A549 (cell line): ENCODE data around the gene DLX4. TPM values are rescaled to one million over a fixed set of nuclear protein-coding genes. Genes with fewer than 3 reads are reported as not detected.

Source experiments
- ATAC-seq, 2 experiments: fragments of 200-7000 bp in 1 of 2; fragments of >200 bp in 1 of 2; cut with Nextera tagmentation in 1 of 2; cut with Tn5 transposase in 1 of 2; 3 replicates each; pipeline versions ENCODE4 v1.8.0 to v1.9.1; 2018 to 2020; ENCODE audit warnings: mild to moderate bottlenecking in 1 of 2, moderate library complexity in 1 of 2
- CTCF ChIA-PET: fragments of 300-600 bp; sonication (Branson Sonifier 250); formaldehyde crosslinking; extraction: SDS; loops from one replicate; lab custom pipeline; 2021; ENCODE audit warnings: antibody characterized with exemption, inconsistent platforms; lab: Yijun Ruan, JAX
- POLR2A ChIA-PET: fragments of 350-600 bp; formaldehyde crosslinking; extraction: SDS; loops from one replicate; lab custom pipeline; 2021; ENCODE audit warnings: antibody characterized with exemption, inconsistent platforms; lab: Yijun Ruan, JAX
- DNase-seq, 2 experiments: peaks; one replicate each; pipeline versions ENCODE4 v3.0.0 to v3.0.0-alpha.2; 2011 to 2016; ENCODE audit warnings: low read depth in 1 of 2, low spot score in 1 of 2
- FAIRE-seq: peaks from 2 replicates; lab custom pipeline; 2011; peaks lifted over from hg19 to GRCh38; lab: Jason Lieb, UNC
- H3K27ac ChIP-seq, 2 experiments: fragments of >200 bp; sonication (Bioruptor Twin); formaldehyde crosslinking; 3 replicates each; pipeline ENCODE4 v1.5.1; 2016 to 2017
- H3K4me1 ChIP-seq: fragments of >200 bp; sonication (Bioruptor Twin); formaldehyde crosslinking; 3 replicates; pipeline ENCODE4 v1.6.1; 2016
- H3K4me2 ChIP-seq: fragments of >200 bp; sonication (Bioruptor Twin); formaldehyde crosslinking; 3 replicates; pipeline ENCODE4 v1.6.1; 2016
- H3K4me3 ChIP-seq: fragments of >200 bp; sonication (Bioruptor Twin); formaldehyde crosslinking; 3 replicates; pipeline ENCODE4 v1.5.1; 2016
- H3K9me3 ChIP-seq: fragments of >200 bp; sonication (Bioruptor Twin); formaldehyde crosslinking; 3 replicates; pipeline ENCODE4 v1.6.1; 2016
- BHLHE40 ChIP-seq: IDR thresholded peaks from 2 replicates; pipeline ENCODE4 v1.6.1; 2012; ENCODE audit warnings: low read depth, low read length, inconsistent platforms
- CEBPB ChIP-seq, 2 experiments: fragments of >200 bp in 1 of 2; sonication (Bioruptor Twin) in 1 of 2; formaldehyde crosslinking in 1 of 2; IDR thresholded peaks; 2 replicates each; pipeline ENCODE4 v1.6.1; 2012 to 2016
- CHD2 ChIP-seq: fragments of 150-350 bp; IDR thresholded peaks from 2 replicates; pipeline ENCODE4 v1.6.1; 2014; ENCODE audit warnings: low read length; ENCODE audit not compliant: partially characterized antibody
- CHD4 ChIP-seq: fragments of 200-600 bp; sonication (generic); IDR thresholded peaks from 2 replicates; pipeline ENCODE4 v1.6.1; 2016; ENCODE audit warnings: antibody characterized with exemption, mild to moderate bottlenecking, borderline replicate concordance
- EHMT2 ChIP-seq: fragments of 200-600 bp; sonication (generic); IDR thresholded peaks from 2 replicates; pipeline ENCODE4 v1.6.1; 2016; ENCODE audit warnings: antibody characterized with exemption, low read depth, mild to moderate bottlenecking, moderate library complexity
- EP300 ChIP-seq, 2 experiments: fragments of >200 bp; sonication (Bioruptor Twin); formaldehyde crosslinking; IDR thresholded peaks; 2 replicates in 1 of 2; 3 replicates in 1 of 2; pipeline ENCODE4 v1.6.1; 2016 to 2017
- FOXS1 ChIP-seq: fragments of 250-450 bp; sonication (Bioruptor Pico); IDR thresholded peaks from 2 replicates; pipeline ENCODE4 v1.5.0; 2020; ENCODE audit warnings: mild to moderate bottlenecking, moderate library complexity
- GATA3 ChIP-seq: IDR thresholded peaks from 2 replicates; pipeline ENCODE4 v1.6.1; 2012; ENCODE audit warnings: borderline replicate concordance
- HDAC2 ChIP-seq: fragments of 200-600 bp; sonication (generic); IDR thresholded peaks from 2 replicates; pipeline ENCODE4 v1.6.1; 2016
- JUN ChIP-seq, 2 experiments: fragments of >200 bp; sonication (Bioruptor Twin); formaldehyde crosslinking; IDR thresholded peaks; 2 replicates in 1 of 2; 3 replicates in 1 of 2; pipeline ENCODE4 v1.6.1; 2016 to 2017
- JUNB ChIP-seq: fragments of >200 bp; sonication (Bioruptor Twin); formaldehyde crosslinking; IDR thresholded peaks from 2 replicates; pipeline ENCODE4 v1.6.1; 2016
- MAFK ChIP-seq: fragments of 450-650 bp; IDR thresholded peaks from 2 replicates; pipeline ENCODE4 v1.6.1; 2014; ENCODE audit not compliant: partially characterized antibody
- MAZ ChIP-seq: fragments of 150-350 bp; IDR thresholded peaks from 2 replicates; pipeline ENCODE4 v1.6.1; 2014; ENCODE audit warnings: antibody characterized with exemption, low read depth, low read length, borderline replicate concordance
- MYC ChIP-seq: IDR thresholded peaks from 2 replicates; pipeline ENCODE4 v1.6.1; 2012; ENCODE audit warnings: mild to moderate bottlenecking, inconsistent platforms, low read length, improper control_type of control experiment, borderline replicate concordance
- NFE2L2 ChIP-seq: fragments of 150-350 bp; conservative IDR thresholded peaks from 2 replicates; pipeline ENCODE4 v1.6.1; 2014; ENCODE audit warnings: low read length
- PHF8 ChIP-seq: fragments of 200-600 bp; sonication (generic); IDR thresholded peaks from 2 replicates; pipeline ENCODE4 v1.6.1; 2016; ENCODE audit warnings: low read depth, mild to moderate bottlenecking, antibody characterized with exemption, moderate library complexity, borderline replicate concordance
- RARB ChIP-seq: fragments of 250-450 bp; sonication (Bioruptor Pico); IDR thresholded peaks from 2 replicates; pipeline ENCODE4 v1.8.0; 2021; ENCODE audit warnings: mild to moderate bottlenecking, moderate library complexity
- RCOR1 ChIP-seq: fragments of 150-350 bp; IDR thresholded peaks from 2 replicates; pipeline ENCODE4 v1.6.1; 2014; ENCODE audit warnings: antibody characterized with exemption, low read length, low read depth
- RNF2 ChIP-seq: fragments of 200-600 bp; sonication (generic); IDR thresholded peaks from 2 replicates; pipeline ENCODE4 v1.6.1; 2016; ENCODE audit warnings: low read depth, mild to moderate bottlenecking, antibody characterized with exemption, moderate library complexity, borderline replicate concordance
- SREBF2 ChIP-seq: fragments of 450-650 bp; IDR thresholded peaks from 2 replicates; pipeline ENCODE4 v1.6.1; 2014; ENCODE audit warnings: mild to moderate bottlenecking, moderate library complexity
- ZC3H11A ChIP-seq: fragments of 450-650 bp; IDR thresholded peaks from 2 replicates; pipeline ENCODE4 v1.6.1; 2014; ENCODE audit warnings: antibody characterized with exemption, mild to moderate bottlenecking
- ZFP36 ChIP-seq: fragments of 450-650 bp; IDR thresholded peaks from 2 replicates; pipeline ENCODE4 v1.6.1; 2014; ENCODE audit warnings: borderline replicate concordance; ENCODE audit not compliant: partially characterized antibody
- ZNF302 ChIP-seq: fragments of 250-450 bp; sonication (Bioruptor Pico); IDR thresholded peaks from 2 replicates; pipeline ENCODE4 v1.9.0; 2021; ENCODE audit warnings: inconsistent platforms, mild to moderate bottlenecking, moderate library complexity
- WGBS: methylation state at CpG from one replicate; pipeline ENCODE4 v1.1.6; 2017; ENCODE audit errors: missing lambda C conversion rate; 5-methylcytosine and 5-hydroxymethylcytosine counted together
- polyA plus RNA-seq, 4 experiments: library from polyadenylated mRNA; depleted of rRNA in 3 of 4; stranded (reverse); fragments of >200 nt; fragmentation: RNase III in 1 of 4; extraction: RNeasy Plus Mini Kit Qiagen cat#74134 plus additional on column Dnase treatment in 1 of 4; gene quantifications; 2 replicates in 3 of 4; 3 replicates in 1 of 4; pipeline ENCODE4 v1.2.3, GENCODE V29; 2011 to 2017
- TF ChIP-seq, protein P1 (sequence below): fragments of >200 bp; sonication (Bioruptor Twin); formaldehyde crosslinking; IDR thresholded peaks from 2 replicates; pipeline ENCODE4 v1.6.1; 2016
- TF ChIP-seq, protein P2 (sequence below): fragments of 250-450 bp; sonication (Bioruptor Pico); IDR thresholded peaks from 2 replicates; pipeline ENCODE4 v1.5.0; 2020; ENCODE audit warnings: low read depth, mild to moderate bottlenecking, moderate library complexity
- TF ChIP-seq, protein P3 (sequence below): fragments of 450-650 bp; IDR thresholded peaks from 2 replicates; pipeline ENCODE4 v1.6.1; 2014; ENCODE audit warnings: antibody characterized with exemption
- TF ChIP-seq, protein P4 (sequence below): fragments of 200-600 bp; sonication (generic); IDR thresholded peaks from 2 replicates; pipeline ENCODE4 v1.6.1; 2016; ENCODE audit warnings: antibody characterized with exemption, mild to moderate bottlenecking, moderate library complexity

Gene DLX4
- polyA plus RNA-seq, 2 of the 4 experiments (the other 2 are of a cell fraction) = 2.9 to 4.1 TPM

DNA sequence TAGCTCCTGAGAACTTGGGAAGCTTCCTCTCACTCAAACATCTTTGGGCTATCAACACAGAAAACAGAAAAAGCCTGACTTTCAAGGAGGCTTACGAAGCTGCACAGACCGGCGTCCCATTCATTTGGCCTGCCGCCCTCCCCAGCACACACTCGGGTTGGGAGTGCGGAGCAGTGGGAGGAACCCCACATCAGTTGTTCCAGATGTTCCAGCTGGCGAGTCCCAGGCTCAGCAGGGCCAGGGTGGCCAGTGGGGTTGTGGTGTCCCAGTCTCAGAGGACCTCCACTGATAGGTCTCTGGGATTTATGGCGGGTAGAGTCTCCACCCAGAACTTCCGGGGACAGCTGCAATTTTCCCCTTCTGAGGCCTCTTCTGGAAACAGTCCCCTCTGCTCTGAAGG is 43.1 kb upstream of the DLX4 start:
- no peak overlapping the region for H3K27ac ChIP-seq
- ATAC-seq = no peak
- TF ChIP-seq EHMT2 = no peak
- TF ChIP-seq CHD2 = no peak
- TF ChIP-seq PHF8 = no peak
- TF ChIP-seq HDAC2 = no peak
- TF ChIP-seq ZC3H11A = no peak
- no peak for TF ChIP-seq NFE2L2
- no peak for TF ChIP-seq GATA3
- no peak for TF ChIP-seq ZFP36
- no peak for TF ChIP-seq CEBPB (IDR thresholded peaks at IDR 0.05)
- no peak for TF ChIP-seq JUNB
- TF ChIP-seq RARB (CRISPR knock-in tag) = no peak
- no peak for TF ChIP-seq RCOR1
- TF ChIP-seq, protein P1, sequence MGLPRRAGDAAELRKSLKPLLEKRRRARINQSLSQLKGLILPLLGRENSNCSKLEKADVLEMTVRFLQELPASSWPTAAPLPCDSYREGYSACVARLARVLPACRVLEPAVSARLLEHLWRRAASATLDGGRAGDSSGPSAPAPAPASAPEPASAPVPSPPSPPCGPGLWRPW = no peak
- TF ChIP-seq FOXS1 (CRISPR knock-in tag) = no peak
- no peak for TF ChIP-seq MAFK
- no peak for TF ChIP-seq RNF2
- TF ChIP-seq, all 56 proteins: peak for 0
- ChIA-PET POLR2A (no interaction called here), CTCF (interaction anchor here (1.1 to 82.2 kb wide), 4 partner anchors 3 to 169 kb away, joined by 3 to 2613 read pairs (median 1312); partner anchors contain the start of genes DLX3 and DLX4)
- Histone ChIP-seq H3K4me1 (peaks cover 10% of the 10 kb centered on the region), H3K9me3 (no peaks in the 10 kb centered on the region), H3K4me2 (no peak overlapping the region), H3K4me3 (no peak overlapping the region)
- FAIRE-seq (no peak), DNase-seq (no peak)
- 84% methylated on average over 9 of the region's 9 CpGs for WGBS

DNA sequence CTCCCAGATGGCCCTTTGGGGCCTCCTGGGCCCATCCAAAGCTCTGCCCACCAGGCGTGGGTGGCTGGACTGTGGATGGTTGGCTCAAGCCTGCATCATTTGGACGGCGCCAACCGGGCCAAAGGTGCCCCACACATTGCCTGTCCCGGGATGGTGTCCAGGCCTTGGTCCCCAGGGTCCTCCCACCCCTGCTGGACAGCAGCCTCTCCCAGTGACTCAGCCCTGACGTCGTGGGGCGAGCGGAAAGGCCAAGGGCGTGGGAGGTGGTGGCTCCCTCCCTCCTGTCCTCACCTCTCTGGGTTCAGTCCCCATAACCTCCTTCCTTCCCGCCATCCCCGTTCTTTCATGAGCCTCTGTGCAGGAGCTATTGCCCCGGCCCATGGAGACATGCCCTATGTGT is 42.1 kb upstream of the DLX4 start:
- Histone ChIP-seq H3K4me2 (no peak overlapping the region), H3K27ac (no peak overlapping the region), H3K4me1 (peaks cover 10% of the 10 kb centered on the region), H3K9me3 (no peaks in the 10 kb centered on the region), H3K4me3 (no peak overlapping the region)
- DNase-seq (peak in 1 of 2 experiments; percentile 30), FAIRE-seq (no peak), ATAC-seq (no peak)
- CTCF ChIA-PET = interaction anchor here (0.6 to 82.2 kb wide), 7 partner anchors 4 to 314 kb away, joined by 3 to 2613 read pairs (median 4); partner anchors contain the start of genes DLX3 and DLX4
- TF ChIP-seq, protein P2, sequence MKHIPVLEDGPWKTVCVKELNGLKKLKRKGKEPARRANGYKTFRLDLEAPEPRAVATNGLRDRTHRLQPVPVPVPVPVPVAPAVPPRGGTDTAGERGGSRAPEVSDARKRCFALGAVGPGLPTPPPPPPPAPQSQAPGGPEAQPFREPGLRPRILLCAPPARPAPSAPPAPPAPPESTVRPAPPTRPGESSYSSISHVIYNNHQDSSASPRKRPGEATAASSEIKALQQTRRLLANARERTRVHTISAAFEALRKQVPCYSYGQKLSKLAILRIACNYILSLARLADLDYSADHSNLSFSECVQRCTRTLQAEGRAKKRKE (CRISPR knock-in tag) = no peak
- TF ChIP-seq EP300 (IDR thresholded peaks at IDR 0.05) = no peak
- TF ChIP-seq BHLHE40 = no peak
- TF ChIP-seq CHD4 = no peak
- TF ChIP-seq, protein P3, sequence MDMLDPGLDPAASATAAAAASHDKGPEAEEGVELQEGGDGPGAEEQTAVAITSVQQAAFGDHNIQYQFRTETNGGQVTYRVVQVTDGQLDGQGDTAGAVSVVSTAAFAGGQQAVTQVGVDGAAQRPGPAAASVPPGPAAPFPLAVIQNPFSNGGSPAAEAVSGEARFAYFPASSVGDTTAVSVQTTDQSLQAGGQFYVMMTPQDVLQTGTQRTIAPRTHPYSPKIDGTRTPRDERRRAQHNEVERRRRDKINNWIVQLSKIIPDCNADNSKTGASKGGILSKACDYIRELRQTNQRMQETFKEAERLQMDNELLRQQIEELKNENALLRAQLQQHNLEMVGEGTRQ = no peak
- no peak for TF ChIP-seq ZNF302 (CRISPR knock-in tag)
- TF ChIP-seq JUN (IDR thresholded peaks at IDR 0.05) = no peak
- TF ChIP-seq MAZ = no peak
- no peak for TF ChIP-seq SREBF2
- TF ChIP-seq EHMT2 = no peak
- TF ChIP-seq GATA3 = no peak
- no peak for TF ChIP-seq MYC
- TF ChIP-seq, protein P4, sequence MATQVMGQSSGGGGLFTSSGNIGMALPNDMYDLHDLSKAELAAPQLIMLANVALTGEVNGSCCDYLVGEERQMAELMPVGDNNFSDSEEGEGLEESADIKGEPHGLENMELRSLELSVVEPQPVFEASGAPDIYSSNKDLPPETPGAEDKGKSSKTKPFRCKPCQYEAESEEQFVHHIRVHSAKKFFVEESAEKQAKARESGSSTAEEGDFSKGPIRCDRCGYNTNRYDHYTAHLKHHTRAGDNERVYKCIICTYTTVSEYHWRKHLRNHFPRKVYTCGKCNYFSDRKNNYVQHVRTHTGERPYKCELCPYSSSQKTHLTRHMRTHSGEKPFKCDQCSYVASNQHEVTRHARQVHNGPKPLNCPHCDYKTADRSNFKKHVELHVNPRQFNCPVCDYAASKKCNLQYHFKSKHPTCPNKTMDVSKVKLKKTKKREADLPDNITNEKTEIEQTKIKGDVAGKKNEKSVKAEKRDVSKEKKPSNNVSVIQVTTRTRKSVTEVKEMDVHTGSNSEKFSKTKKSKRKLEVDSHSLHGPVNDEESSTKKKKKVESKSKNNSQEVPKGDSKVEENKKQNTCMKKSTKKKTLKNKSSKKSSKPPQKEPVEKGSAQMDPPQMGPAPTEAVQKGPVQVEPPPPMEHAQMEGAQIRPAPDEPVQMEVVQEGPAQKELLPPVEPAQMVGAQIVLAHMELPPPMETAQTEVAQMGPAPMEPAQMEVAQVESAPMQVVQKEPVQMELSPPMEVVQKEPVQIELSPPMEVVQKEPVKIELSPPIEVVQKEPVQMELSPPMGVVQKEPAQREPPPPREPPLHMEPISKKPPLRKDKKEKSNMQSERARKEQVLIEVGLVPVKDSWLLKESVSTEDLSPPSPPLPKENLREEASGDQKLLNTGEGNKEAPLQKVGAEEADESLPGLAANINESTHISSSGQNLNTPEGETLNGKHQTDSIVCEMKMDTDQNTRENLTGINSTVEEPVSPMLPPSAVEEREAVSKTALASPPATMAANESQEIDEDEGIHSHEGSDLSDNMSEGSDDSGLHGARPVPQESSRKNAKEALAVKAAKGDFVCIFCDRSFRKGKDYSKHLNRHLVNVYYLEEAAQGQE = no peak
- no peak for TF ChIP-seq RNF2
- WGBS = 56% methylated on average over 13 of the region's 13 CpGs
- POLR2A ChIA-PET = interaction anchor here (0.6 kb wide), 1 partner anchor 722 kb away, joined by 4 read pairs; no protein-coding TSS in a partner anchor
